GM19463 (cell line): ENCODE measurements around the gene ALOX12B.
"Not testable (repeated sequence)": the region's sequence is repeated elsewhere in the genome, so short reads cannot be mapped to it uniquely, and the experiment has no call there.

Experiments
- ATAC-seq: cut with Tn5 transposase; IDR thresholded peaks from one replicate; pipeline ENCODE4 v1.9.1; 2021; ENCODE audit warnings: mild to moderate bottlenecking, moderate library complexity; ENCODE audit not compliant: unreplicated experiment

ALOX12B gene

GRCh38 chr17:8046929-8047768, 40.4 kb downstream of the ALOX12B start:
- ATAC-seq = no peak

- no peak for ATAC-seq
Observed at GRCh38 chr17:8046306-8046928, 41.1 kb downstream of the ALOX12B start.

GRCh38 chr17:8044819-8045810, 42.4 kb downstream of the ALOX12B start:
- no peak for ATAC-seq

GRCh38 chr17:8041979-8042378, 45.5 kb downstream of the ALOX12B start:
- ATAC-seq = no peak

GRCh38 chr17:8041249-8041928, 46.1 kb downstream of the ALOX12B start:
- no peak for ATAC-seq

- no peak for ATAC-seq
Observed at GRCh38 chr17:8039611-8040168, 47.8 kb downstream of the ALOX12B start.

- no peak for ATAC-seq
Observed at GRCh38 chr17:8038954-8039610, 48.4 kb downstream of the ALOX12B start, which contains the start of gene ALOX15B. ALOX15B (plus strand) TSS chr17:8039059; CDS start chr17:8039156, 97 bp downstream.

GRCh38 chr17:8032442-8032841, 55.1 kb downstream of the ALOX12B start:
- ATAC-seq = no peak

- no peak for ATAC-seq
Observed at GRCh38 chr17:8031950-8032349, 55.6 kb downstream of the ALOX12B start.

GRCh38 chr17:8031261-8031661, 56.3 kb downstream of the ALOX12B start:
- ATAC-seq = no peak

GRCh38 chr17:8029121-8029520, 58.4 kb downstream of the ALOX12B start:
- ATAC-seq = no peak

- no peak for ATAC-seq
Observed at GRCh38 chr17:8025176-8025911, 62.2 kb downstream of the ALOX12B start.

GRCh38 chr17:8024161-8024560, 63.4 kb downstream of the ALOX12B start:
- ATAC-seq = not testable (repeated sequence)
